ENCODE measurements around the gene ARHGAP26. TPM values are rescaled to one million over a fixed set of nuclear protein-coding genes. Genes with fewer than 3 reads are reported as not detected.

Gene ARHGAP26
- total RNA-seq, 1 experiment from 2014 or later = 34.5 TPM

DNA sequence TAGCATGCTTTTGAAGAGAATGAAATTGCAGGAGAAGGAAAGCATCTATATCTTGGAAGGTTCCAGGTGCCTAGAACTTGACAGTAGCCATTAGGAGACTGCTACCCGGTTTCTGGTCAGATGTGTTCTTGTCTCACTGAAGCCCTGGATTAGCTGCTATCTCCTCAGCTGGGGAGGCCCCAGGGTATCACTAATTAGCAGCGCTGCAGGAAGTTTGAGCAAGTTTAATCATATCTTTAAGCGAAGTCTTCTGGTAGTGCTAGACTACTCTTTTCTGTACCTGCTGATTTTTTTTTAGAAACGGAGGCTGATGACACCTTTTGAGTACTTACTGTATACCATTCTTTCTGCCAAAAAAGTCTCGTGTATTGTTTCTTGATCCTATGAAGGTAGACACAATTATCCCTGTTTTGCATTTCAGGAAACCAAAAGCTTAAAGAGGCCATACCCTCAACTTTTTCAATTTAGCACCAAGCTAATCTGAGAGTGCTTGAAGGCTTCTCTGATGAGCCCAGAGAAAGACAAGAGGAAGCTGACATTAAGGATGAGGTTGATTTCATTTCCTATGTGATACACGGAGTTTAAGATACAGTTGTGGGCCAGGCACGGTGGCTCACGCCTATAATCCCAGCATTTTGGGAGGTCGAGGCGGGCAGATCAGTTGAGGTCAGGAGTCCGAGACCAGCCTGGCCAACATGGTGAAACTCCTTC is 201.3 kb downstream of the ARHGAP26 start:
- intact Hi-C loops (cut with micrococcal nuclease) = no loop called here
- BruUV-seq (replicated peaks) = no TSS peak
- H3K36me3 ChIP-seq (ENCODE audit: control insufficient read depth in 1 of 2, insufficient read depth in 2 of 2, low read length in 2 of 2) = no peaks in the 10 kb centered on the region
- TF ChIP-seq FOSL1 (IDR thresholded peaks at IDR 0.05; ENCODE audit: low read depth) (no peak), CBX3 (IDR thresholded peaks at IDR 0.05; ENCODE audit: low read depth) (no peak), ELF1 (IDR thresholded peaks at IDR 0.05; ENCODE audit: borderline replicate concordance, low read depth) (no peak), SP1 (IDR thresholded peaks at IDR 0.05; ENCODE audit: low read depth) (no peak), SRF (IDR thresholded peaks at IDR 0.05; ENCODE audit: low read depth) (no peak), EGR1 (IDR thresholded peaks at IDR 0.05; ENCODE audit: low read depth) (no peak), JUND (IDR thresholded peaks at IDR 0.05) (no peak), ZBTB33 (IDR thresholded peaks at IDR 0.05; ENCODE audit: extremely low read depth, insufficient replicate concordance, low read length) (no peak), ZFX (IDR thresholded peaks at IDR 0.05) (no peak), TCF7L2 (IDR thresholded peaks at IDR 0.05; ENCODE audit: borderline replicate concordance, extremely low read depth, insufficient read depth, insufficient read length) (no peak), POLR2A (IDR thresholded peaks at IDR 0.05; ENCODE audit: borderline replicate concordance, extremely low read depth, insufficient read depth, insufficient read length) (no peak), EZH2phosphoT487 (IDR thresholded peaks at IDR 0.05; ENCODE audit: borderline replicate concordance) (no peak), SIN3A (IDR thresholded peaks at IDR 0.05; ENCODE audit: low read depth) (no peak), YY1 (IDR thresholded peaks at IDR 0.05; ENCODE audit: extremely low read depth, insufficient replicate concordance, low read depth, low read length) (no peak), POLR2AphosphoS5 (IDR thresholded peaks at IDR 0.05; ENCODE audit: low read depth, low read length) (no peak), CEBPB (IDR thresholded peaks at IDR 0.05; ENCODE audit: low read depth) (no peak), ZNF274 (IDR thresholded peaks at IDR 0.05; ENCODE audit: low read depth, low read length) (no peak)
- TF ChIP-seq, protein P1, sequence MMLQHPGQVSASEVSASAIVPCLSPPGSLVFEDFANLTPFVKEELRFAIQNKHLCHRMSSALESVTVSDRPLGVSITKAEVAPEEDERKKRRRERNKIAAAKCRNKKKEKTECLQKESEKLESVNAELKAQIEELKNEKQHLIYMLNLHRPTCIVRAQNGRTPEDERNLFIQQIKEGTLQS (IDR thresholded peaks at IDR 0.05) = no peak
- TF ChIP-seq, protein P2, sequence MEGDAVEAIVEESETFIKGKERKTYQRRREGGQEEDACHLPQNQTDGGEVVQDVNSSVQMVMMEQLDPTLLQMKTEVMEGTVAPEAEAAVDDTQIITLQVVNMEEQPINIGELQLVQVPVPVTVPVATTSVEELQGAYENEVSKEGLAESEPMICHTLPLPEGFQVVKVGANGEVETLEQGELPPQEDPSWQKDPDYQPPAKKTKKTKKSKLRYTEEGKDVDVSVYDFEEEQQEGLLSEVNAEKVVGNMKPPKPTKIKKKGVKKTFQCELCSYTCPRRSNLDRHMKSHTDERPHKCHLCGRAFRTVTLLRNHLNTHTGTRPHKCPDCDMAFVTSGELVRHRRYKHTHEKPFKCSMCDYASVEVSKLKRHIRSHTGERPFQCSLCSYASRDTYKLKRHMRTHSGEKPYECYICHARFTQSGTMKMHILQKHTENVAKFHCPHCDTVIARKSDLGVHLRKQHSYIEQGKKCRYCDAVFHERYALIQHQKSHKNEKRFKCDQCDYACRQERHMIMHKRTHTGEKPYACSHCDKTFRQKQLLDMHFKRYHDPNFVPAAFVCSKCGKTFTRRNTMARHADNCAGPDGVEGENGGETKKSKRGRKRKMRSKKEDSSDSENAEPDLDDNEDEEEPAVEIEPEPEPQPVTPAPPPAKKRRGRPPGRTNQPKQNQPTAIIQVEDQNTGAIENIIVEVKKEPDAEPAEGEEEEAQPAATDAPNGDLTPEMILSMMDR (IDR thresholded peaks at IDR 0.05 in 2 of 3, conservative IDR thresholded peaks at IDR 0.05 in 1 of 3; ENCODE audit: borderline replicate concordance in 1 of 3, insufficient read depth in 1 of 3, low read depth in 2 of 3, low read length in 2 of 3) = no peak
- TF ChIP-seq, protein P3, sequence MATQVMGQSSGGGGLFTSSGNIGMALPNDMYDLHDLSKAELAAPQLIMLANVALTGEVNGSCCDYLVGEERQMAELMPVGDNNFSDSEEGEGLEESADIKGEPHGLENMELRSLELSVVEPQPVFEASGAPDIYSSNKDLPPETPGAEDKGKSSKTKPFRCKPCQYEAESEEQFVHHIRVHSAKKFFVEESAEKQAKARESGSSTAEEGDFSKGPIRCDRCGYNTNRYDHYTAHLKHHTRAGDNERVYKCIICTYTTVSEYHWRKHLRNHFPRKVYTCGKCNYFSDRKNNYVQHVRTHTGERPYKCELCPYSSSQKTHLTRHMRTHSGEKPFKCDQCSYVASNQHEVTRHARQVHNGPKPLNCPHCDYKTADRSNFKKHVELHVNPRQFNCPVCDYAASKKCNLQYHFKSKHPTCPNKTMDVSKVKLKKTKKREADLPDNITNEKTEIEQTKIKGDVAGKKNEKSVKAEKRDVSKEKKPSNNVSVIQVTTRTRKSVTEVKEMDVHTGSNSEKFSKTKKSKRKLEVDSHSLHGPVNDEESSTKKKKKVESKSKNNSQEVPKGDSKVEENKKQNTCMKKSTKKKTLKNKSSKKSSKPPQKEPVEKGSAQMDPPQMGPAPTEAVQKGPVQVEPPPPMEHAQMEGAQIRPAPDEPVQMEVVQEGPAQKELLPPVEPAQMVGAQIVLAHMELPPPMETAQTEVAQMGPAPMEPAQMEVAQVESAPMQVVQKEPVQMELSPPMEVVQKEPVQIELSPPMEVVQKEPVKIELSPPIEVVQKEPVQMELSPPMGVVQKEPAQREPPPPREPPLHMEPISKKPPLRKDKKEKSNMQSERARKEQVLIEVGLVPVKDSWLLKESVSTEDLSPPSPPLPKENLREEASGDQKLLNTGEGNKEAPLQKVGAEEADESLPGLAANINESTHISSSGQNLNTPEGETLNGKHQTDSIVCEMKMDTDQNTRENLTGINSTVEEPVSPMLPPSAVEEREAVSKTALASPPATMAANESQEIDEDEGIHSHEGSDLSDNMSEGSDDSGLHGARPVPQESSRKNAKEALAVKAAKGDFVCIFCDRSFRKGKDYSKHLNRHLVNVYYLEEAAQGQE (IDR thresholded peaks at IDR 0.05; ENCODE audit: low read depth) = no peak
- no peaks in the 10 kb centered on the region for H3K9me3 ChIP-seq (ENCODE audit: control insufficient read depth in 1 of 2, insufficient read depth in 1 of 2, low read depth in 1 of 2, low read length in 2 of 2)
- H3K27ac ChIP-seq (ENCODE audit: low read depth, low read length) = no peak overlapping the region
- no peak for DNase-seq (ENCODE audit: low read depth, low spot score)
- no peaks in the 10 kb centered on the region for H4K20me1 ChIP-seq (ENCODE audit: insufficient read depth)
- no peak overlapping the region for H2AFZ ChIP-seq (ENCODE audit: low read depth, low read length, poor library complexity, severe bottlenecking)
- no peak overlapping the region for H3K4me3 ChIP-seq (replicated peaks in 1 of 2; ENCODE audit: low read depth in 1 of 2, low read length in 2 of 2)
- peaks cover 4 to 6% of the 10 kb centered on the region in 2 experiments for H3K4me1 ChIP-seq (ENCODE audit: control insufficient read depth in 1 of 2, insufficient read depth in 2 of 2, low read length in 2 of 2)
- no peak for ATAC-seq
- H3K9me2 ChIP-seq (ENCODE audit: insufficient read depth) = no peaks in the 10 kb centered on the region
- POLR2A ChIA-PET = no interaction called here
- H3K79me2 ChIP-seq (ENCODE audit: insufficient read depth, low read length) = no peaks in the 10 kb centered on the region
- no peak overlapping the region for H3K9ac ChIP-seq (ENCODE audit: low read length)
- CTCF ChIA-PET = no interaction called here
- RAD21 ChIA-PET (ENCODE audit: low non-redundant PET in 1 of 2, low total read pairs in 2 of 2, uncharacterized antibody in 2 of 2, unreplicated experiment in 2 of 2) = no interaction called here
- no peak overlapping the region for H3K4me2 ChIP-seq (ENCODE audit: low read length)
- no peaks in the 10 kb centered on the region for H3K27me3 ChIP-seq (ENCODE audit: insufficient read depth, low read length)
